ENCODE measurements around the gene ESRP2.

ESRP2 gene

DNA sequence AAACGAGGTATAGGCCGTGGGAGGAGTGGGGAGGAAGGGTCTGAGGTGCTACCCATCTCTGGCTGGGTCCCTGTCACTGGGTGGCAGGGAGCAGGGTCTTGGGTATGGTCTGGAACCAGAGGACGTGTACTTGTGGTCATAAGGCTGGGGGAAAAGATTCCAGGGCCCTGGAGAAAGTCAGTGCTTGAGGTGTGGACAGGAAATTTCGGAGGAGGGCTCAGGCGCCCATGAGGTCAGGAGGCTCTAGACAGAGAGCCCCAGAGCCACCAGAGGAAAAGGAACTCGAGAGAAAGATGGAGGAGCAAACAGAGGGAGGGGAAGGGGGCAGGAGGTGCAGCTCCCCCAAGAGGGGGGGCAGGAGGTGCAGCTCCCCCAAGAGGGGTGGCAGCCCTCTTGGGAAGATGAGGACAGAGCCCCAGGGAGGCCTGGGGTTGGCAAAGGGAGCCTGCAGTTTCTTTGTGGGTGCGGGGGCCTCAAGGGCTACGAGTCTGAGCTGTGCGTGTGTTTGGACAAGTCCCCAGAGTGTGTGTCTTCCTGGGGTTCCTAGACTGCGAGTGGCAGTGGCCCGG is 27.7 kb upstream of the ESRP2 start:
- no peak for DNase-seq (ENCODE audit: low spot score)

DNA sequence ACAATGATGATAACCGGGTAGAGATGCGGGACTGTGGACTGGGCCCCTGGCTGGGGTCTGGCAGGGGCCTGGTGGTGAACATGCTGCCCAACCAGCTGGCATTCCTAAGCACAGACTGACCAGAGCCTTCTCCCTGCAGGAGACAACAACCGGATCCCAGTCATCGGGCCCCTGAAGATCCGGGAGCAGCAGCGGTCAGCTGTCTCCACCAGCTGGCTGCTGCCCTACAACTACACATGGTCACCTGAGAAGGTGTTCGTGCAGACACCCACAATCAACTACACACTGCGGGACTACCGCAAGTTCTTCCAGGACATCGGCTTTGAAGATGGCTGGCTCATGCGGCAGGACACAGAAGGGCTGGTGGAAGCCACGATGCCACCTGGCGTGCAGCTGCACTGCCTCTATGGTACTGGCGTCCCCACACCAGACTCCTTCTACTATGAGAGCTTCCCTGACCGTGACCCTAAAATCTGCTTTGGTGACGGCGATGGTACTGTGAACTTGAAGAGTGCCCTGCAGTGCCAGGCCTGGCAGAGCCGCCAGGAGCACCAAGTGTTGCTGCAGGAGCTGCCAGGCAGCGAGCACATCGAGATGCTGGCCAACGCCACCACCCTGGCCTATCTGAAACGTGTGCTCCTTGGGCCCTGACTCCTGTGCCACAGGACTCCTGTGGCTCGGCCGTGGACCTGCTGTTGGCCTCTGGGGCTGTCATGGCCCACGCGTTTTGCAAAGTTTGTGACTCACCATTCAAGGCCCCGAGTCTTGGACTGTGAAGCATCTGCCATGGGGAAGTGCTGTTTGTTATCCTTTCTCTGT is 23.3 kb upstream of the ESRP2 start:
- no peak for DNase-seq (ENCODE audit: low spot score)

DNA sequence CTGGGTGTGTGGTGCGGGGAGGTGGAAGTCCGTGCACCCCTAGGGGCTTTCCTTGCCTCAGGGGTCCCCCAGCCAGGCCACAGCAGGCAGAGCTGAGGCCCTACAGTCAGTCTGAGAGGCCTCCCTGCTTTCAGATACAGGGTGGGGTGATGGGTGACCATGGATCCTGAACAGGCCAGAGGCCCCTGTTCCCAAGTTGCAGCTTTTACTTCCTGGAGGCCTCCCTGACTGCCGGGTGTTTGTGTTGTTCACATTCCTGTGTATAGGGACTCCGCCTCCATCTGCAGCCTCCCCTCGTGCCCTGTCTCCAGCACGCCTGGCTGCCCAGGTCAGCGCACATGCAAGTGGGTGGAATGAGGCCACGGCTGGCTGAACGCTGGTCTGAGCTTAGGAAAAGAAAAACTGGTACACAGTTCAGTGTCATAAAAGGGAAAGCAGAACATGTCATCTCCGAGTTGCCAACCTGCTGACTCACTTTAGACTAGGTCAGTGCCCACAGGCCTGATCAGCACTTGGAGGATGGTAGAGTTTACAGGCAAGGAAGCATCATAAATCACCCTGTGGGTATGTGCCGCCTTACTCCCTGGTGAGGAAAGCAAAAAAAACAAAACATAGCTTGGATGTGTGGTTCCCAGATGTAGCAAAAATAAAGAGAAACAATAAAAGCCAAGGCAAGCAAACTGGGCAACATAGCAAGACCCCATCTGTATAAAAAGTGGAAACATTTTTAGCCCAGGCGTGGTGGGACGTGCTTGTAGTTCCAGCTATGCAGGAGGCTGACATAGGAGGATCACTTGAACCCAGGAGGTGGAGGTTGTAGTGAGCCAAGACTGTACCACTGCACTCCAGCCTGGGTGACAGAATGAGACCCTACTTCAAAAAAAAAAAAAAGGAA is 22.2 kb upstream of the ESRP2 start:
- no peak for DNase-seq (ENCODE audit: low spot score)

DNA sequence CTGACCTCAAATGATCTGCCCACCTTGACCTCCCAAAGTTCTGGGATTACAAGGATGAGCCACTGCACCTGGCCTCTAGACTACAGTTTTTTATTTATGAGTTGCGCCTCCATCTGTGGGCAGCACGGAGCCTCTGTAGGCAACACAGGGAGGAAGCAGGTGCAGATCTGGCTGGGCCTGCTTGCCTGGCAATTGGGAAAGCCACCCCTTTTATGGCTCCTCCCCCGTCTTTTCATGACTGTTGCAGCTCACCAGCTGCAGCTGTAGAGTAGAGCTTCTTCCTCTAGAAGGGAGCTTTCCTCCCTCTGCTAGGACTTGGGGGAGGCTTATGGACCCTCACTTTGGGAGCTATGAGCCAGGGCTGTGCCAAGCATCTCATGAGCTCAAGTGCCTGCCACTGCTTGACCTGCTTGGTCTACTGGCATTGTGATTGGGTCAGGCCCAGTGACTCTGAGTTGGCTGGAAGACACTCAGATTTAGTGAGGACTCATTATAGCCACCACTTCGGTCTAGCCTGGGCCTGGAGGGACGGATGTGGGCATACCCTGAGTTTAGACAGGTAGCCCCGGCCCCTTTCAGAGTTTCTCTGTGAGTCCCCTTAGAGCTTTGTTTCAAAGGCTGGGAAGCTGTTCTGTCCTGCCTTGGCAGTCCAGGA is 21.5 kb upstream of the ESRP2 start:
- DNase-seq (ENCODE audit: low spot score), result no peak

DNA sequence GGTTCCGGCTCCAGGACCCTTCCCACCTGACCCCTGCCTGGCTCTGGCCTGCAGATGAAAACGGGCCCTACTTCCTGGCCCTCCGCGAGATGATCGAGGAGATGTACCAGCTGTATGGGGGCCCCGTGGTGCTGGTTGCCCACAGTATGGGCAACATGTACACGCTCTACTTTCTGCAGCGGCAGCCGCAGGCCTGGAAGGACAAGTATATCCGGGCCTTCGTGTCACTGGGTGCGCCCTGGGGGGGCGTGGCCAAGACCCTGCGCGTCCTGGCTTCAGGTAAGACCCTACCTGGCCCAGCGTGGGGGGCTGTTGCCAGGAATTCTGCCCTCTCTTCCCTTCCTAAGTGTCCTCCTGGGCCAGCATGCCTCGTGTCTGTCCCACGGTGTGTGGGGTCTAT is 19.8 kb upstream of the ESRP2 start:
- DNase-seq (ENCODE audit: low spot score), result no peak

DNA sequence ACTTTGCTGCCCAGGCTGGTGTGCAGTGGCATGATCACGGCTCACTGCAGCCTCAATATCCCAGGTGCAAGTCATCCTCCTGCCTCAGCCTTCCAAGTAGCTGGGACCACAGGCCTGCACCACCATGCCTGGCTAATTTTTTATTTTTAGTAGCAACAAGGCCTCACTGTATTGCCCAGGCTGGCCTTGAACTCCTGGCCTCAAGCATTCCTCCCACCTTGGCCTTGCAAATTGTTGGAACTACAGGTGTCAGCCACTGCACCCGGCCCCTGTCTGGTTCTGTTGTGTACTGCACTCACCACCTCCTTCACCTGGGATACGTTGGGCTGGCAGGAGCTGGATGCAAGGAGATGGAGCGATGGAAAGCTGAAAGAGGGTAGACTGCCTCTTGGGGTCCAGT is 17.8 kb upstream of the ESRP2 start:
- no peak for DNase-seq (ENCODE audit: low spot score)

DNA sequence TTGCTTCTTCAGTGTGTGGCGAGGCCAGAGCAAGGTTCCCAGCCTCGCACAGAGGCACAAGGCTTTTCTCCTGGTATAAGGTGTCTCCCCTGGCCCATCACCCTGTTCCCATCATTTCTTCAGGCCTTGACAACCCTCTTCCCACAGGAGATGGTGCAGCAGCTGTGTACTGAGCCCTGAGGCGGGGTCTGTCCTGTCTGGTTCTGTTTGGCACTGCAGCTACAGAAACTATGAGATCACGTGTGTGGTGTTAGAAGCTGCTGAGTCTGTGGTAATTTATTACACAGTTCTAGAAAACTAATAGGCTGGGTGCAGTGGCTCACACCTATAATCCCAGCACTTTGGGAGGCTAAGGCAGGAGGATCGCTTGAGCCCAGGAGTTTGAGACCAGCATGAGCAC is 16.5 kb upstream of the ESRP2 start:
- DNase-seq (ENCODE audit: low spot score), result no peak

DNA sequence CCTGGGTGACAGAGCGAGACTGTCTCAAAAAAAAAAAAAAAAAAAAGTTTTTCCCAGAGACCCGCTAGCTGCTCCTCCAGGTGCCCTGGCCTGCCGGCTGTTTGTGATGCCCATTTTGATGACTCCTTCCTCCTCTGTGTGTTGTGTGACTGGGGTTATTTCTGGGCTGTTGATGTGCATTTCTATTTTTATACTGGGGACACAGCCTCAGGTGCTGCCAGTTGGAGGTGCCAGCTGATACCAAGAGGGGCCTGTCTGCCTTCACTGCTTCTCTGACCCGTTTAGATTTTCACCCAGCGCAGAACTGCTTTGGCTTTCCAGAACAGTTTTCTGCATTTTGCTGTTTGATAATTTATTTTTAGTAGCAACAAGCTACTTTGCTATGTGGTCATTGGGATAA is 15.9 kb upstream of the ESRP2 start:
- DNase-seq (ENCODE audit: low spot score), result no peak

DNA sequence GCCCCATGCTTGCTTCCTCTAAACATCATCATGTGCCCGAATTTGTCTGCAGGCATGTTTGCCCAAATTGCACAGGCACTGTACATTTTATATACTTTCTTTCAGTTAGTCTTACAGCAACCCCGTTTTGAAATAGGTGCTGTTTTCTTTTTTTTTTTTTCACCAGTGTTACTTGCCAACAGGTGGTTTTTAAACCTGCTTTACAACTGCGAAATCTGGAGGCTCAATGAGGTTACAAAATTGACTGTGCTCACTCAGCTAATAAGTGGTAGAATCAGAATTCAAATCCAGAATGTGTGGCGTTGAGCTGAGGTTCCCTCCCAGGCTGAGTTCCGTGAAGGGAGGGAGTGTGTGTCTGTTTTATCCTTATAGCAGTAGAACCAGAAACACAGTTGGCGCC is 15.0 kb upstream of the ESRP2 start:
- DNase-seq (ENCODE audit: low spot score), result no peak

DNA sequence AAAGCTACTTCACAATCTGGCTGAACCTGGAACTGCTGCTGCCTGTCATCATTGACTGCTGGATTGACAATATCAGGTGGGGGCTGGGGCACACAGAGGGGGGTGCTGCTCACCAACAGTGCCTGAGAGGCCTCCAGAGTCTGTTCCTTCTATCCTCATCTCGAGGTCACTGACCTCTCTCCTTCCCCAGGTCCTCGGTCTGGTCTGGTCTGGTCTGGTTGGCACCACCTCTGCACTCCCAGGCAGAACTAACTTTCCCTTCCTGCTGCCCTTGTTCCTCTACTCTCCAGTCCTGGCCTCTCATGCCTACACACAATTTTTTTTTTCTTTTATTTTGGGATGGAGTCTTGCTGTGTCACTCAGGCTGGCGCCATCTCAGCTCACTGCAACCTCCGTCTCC is 13.4 kb upstream of the ESRP2 start:
- no peak for DNase-seq (ENCODE audit: low spot score)

DNA sequence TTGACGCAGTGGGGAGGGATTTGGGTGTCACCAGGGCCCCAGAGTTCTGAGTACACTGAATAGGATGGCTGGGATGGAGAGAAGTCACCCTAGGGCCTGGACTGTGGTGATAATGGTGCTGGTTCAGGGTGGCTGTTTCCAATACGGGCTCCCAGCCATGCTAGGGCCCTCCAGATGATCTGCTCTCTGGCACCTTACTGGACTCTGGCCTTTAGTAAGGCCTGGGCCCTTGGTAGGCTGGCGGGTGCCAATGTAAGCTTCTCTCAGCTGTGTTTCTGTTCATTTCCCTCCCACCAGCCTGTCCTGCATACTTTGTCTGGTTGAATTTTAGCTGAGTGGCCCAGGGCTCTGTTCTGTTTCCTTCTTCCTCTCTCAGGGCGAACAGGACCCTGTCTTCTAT is 12.0 kb upstream of the ESRP2 start:
- no peak for DNase-seq (ENCODE audit: low spot score)

DNA sequence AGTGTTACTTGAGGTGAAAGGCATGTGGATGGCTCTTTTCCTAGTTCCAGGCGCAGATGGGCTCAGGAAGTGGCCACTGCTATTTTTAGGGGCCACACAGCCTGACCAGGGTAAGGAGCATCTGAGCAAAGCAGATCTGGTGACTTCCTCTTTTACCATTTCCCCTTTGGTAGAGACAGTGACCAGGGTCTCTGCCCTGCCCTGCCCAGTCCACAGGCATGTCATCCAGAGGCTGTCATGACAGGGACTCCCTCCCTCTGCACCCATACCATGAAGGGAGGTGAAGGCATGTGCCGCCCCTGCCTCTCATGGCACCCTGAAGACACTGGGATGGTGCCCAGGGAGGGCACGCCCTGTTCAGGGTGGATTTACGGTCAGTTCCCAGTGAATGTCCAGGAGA is 11.5 kb upstream of the ESRP2 start:
- no peak for DNase-seq (ENCODE audit: low spot score)

DNA sequence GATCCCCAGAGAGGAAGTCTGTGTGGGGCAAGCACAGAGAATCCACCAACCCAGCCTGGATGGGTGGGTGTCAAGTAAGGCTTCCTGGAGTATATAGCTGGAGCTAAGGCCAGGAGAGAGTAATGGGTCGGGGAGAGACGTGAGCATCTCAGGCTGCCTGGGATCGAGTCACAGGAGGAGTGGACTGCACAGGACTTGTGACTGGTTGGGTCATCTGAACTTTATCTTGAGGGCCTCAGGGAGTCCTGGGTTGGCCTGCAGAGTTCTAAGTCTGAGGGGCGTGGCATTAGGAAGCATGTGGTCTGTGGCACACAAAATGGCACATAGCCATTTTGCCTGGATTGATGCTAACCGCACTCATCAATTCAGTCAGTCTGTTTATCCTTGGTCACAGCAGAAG is 10.7 kb upstream of the ESRP2 start:
- no peak for DNase-seq (ENCODE audit: low spot score)

DNA sequence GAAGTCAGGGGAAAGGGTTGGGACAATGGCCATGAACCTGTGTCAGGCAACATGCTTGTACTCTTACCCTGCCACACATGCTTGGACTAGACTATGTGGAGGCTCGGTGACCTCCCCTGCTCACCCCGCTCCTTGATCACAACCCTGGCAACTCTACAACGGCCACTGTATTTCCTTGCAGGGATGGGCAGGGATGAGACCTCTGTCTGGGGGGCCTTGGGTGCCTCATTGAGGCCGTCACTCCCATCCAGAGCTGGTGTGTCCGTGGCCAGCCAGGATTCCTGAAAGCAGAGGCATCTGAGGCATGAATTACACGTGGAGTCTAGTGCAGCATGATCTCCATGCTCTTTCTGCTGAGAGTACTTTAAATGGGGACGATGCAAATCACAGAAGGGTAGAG is 10.2 kb upstream of the ESRP2 start:
- DNase-seq (ENCODE audit: low spot score), result no peak

DNA sequence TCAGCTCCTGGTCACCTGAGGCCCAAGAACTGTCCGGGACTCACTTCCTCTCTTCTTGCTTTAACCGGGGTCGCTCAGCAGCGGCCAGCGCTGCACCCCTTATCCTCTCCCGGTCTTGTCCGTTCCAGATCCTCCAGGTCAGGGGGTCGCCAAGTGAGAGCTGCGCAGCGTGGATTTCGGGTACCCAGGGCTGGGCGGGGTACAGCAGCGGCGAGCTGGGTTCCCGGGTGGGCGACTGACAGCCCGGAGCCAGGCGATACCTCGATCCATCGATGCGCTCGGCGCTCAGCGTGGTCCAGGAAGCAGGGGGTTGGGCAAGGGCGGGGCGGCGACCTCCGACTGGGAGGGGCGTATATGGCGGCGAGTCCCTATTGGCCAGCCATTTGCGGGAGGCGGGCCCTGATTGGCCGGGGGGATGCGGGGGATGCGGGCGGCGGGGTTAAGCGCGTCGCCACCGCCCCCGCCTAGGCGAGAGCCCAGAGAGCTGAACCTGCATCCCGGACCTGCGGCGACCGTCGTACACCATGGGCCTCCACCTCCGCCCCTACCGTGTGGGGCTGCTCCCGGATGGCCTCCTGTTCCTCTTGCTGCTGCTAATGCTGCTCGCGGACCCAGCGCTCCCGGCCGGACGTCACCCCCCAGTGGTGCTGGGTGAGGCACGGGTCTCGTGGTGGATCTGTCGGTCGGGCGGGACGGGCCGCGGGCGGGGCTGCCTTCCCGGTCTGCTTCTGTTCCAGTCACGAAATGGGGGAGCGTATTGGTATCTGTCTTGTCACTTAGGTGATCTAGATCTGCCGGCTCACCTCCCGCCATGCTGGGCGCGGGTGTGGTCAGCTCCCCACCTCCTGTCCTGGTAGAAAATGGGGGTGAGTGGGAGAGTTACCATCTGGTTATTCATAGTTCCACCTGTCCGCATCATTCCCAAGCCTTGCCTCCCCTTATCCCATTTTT is 9.3 kb upstream of the ESRP2 start, which contains the start of gene PLA2G15:
PLA2G15 (plus strand) TSS at position 471 of the 951 bp plus-strand sequence; CDS start at position 525, 54 bp downstream.
- DNase-seq (ENCODE audit: low spot score), result peak; percentile 87

DNA sequence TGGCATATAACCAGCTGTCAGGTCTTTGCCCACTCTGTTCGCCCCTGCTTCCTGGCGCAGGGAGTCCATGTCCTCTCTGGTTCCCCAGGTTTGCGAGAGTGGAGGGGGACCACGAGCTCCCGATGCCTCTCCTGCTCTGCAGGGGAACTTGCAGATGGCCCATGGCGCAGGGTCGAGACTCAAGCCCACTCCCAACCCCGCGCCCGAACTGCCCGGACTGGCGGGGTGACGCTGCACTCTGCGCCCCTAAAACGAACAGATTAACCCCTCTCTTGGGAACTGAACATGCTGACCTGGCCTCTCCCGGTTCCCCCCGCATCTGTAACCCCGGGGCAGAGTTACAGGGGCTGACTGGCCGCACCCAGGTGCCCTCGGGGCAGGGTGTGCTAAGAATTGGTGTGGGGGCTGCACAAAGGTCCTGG is 8.6 kb upstream of the ESRP2 start:
- DNase-seq (ENCODE audit: low spot score), result no peak

DNA sequence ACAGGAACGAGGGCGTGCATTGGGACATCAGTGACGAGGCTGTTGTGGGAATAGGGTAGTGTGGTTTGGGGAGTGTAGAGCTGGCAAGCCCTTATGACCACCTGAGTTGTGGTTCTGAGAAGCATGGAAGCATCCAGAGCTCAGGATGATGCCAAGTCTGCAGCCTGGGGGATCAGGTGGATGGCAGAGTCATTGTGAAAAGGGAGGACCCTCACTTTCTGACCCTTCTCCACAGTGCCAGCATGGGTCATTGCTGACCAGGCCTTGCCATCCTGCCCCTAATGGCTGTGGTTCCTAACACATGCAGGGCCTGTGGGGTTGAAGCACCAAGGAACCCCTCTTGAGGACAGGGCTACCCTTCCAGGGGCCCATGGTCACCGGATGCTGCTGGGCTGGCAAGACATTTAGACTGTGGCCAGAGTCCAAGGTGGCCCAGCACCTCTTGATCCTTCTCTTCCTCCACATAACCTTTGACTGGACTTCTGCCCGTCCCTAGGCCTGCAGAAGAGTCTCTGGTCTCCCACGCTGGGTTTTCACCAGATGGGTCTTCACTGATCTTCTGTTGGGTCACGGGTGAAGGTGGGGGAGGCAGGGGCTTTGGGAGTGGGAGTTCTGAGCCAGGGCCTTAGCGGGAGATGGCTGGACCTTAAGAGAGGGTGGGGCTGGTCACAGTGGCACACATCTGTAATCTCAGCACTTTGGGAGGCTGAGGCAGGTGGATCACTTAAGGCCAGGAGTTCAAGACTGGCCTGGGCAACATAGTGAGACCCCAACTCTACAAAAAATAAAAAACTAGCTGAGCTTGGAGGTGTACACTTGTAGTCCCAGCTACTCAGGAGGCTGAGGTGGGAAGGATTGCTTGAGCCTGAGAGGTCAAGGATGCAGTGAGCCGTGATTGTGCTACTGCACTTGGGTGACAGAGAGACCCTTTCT is 7.3 kb upstream of the ESRP2 start:
- no peak for DNase-seq (ENCODE audit: low spot score)

DNA sequence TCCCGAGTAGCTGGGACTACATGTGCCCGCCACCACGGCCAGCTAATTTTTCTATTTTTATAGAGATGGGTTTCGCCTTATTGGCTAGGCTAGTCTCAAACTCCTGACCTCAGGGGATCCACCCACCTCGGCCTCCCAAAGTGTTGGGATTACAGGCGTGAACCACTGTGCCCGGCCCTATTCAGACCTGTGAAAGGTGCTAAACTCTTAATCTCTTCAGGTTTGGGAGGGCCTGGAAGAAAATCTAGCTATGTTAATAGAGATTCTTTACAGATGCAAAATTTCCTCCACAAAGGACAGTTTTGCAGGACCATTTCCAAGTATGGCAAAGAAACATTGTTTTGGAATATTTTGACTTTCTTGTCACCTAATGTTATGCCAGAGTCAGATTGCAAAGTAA is 6.2 kb upstream of the ESRP2 start:
- no peak for DNase-seq (ENCODE audit: low spot score)

DNA sequence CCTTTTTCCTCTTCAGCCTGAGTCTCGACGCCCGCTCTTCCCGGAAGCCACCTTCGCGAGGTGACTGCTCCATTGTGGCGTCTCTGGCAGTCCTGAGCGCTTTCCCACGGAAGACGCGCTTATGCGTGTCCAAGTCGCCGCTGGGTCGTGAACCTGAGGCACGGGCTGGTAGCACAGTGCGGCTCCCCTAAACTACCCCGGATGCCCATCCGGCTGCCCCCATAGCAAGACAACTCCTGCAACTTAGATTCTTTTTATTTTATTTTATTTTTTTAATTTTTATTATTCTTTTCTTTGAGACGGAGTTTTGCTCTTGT is 2.1 kb upstream of the ESRP2 start:
- no peak for DNase-seq (ENCODE audit: low spot score)
